HepG2 (cell line): ENCODE results near the gene KCNQ5. TPM values are rescaled to one million over a fixed set of nuclear protein-coding genes. Genes with fewer than 3 reads are reported as not detected.

ENCODE experiments used
- ATAC-seq: fragments of 200-7000 bp; cut with Tn5 transposase; 3 replicates; pipeline ENCODE4 v1.9.1; 2020; ENCODE audit warnings: mild to moderate bottlenecking, moderate library complexity
- BruUV-seq: library from RNA; stranded (reverse); fragments of 400-500 nt; replicated peaks from 2 replicates; lab custom pipeline; 2021; lab: Mats Ljungman, UMichigan
- CTCF ChIA-PET: fragments of 300-600 bp; formaldehyde crosslinking; extraction: SDS; loops from one replicate; lab custom pipeline; 2021; ENCODE audit warnings: low total read pairs, inconsistent platforms, low intra/inter-chr PET ratio; lab: Yijun Ruan, JAX
- POLR2A ChIA-PET: fragments of 350-600 bp; sonication (Branson Sonifier 250); formaldehyde crosslinking; loops from one replicate; lab custom pipeline; 2020; ENCODE audit warnings: antibody characterized with exemption, inconsistent platforms; lab: Yijun Ruan, JAX
- DNase-seq: peaks from one replicate; pipeline ENCODE4 v3.0.0-alpha.2; 2015; ENCODE audit warnings: low spot score
- FAIRE-seq: peaks from 3 replicates; lab custom pipeline; 2011; peaks lifted over from hg19 to GRCh38; lab: Jason Lieb, UNC
- H2AFZ ChIP-seq: one replicate; pipeline ENCODE4 v1.6.1; 2011; ENCODE audit warnings: low read length, inconsistent platforms
- H3K27ac ChIP-seq: fragments of 300-600 bp; 3 replicates; pipeline ENCODE4 v1.8.0; 2011; ENCODE audit warnings: mixed run types, mild to moderate bottlenecking, mixed read lengths, low read length, inconsistent platforms; ENCODE audit not compliant: insufficient read depth; ENCODE audit errors: extremely low read length
- H3K27me3 ChIP-seq, 2 experiments: fragments of 200-600 bp in 1 of 2; 2 replicates in 1 of 2; 3 replicates in 1 of 2; pipeline versions ENCODE4 v1.6.0 to v1.8.0; 2011; ENCODE audit warnings: low read length in 2 of 2, mild to moderate bottlenecking in 2 of 2, moderate library complexity in 2 of 2, inconsistent platforms in 1 of 2; ENCODE audit not compliant: insufficient read depth in 2 of 2, control insufficient read depth in 1 of 2
- H3K36me3 ChIP-seq, 2 experiments: fragments of 200-600 bp in 1 of 2; replicated peaks in 1 of 2; 2 replicates in 1 of 2; 3 replicates in 1 of 2; pipeline versions ENCODE4 v1.5.1 to v1.8.0; 2011; ENCODE audit warnings: low read length in 2 of 2, inconsistent platforms in 1 of 2; ENCODE audit not compliant: insufficient read depth in 2 of 2, control insufficient read depth in 1 of 2
- H3K4me1 ChIP-seq: 2 replicates; pipeline ENCODE4 v1.5.1; 2012; ENCODE audit warnings: low read length, inconsistent platforms; ENCODE audit not compliant: insufficient read depth
- H3K4me2 ChIP-seq: 2 replicates; pipeline ENCODE4 v1.6.0; 2011; ENCODE audit warnings: low read depth, low read length, inconsistent platforms
- H3K4me3 ChIP-seq, 3 experiments: fragments of 200-600 bp in 1 of 3; sonication (generic), shearing (Covaris generic) in 1 of 3; replicated peaks in 1 of 3; 2 replicates each; pipeline ENCODE4 v1.5.1; 2011 to 2016; ENCODE audit warnings: low read length in 3 of 3, inconsistent platforms in 2 of 3, low read depth in 2 of 3, mild to moderate bottlenecking in 2 of 3, control low read depth in 1 of 3, mixed read lengths in 1 of 3; ENCODE audit not compliant: insufficient read depth in 1 of 3
- H3K79me2 ChIP-seq: one replicate; pipeline ENCODE4 v1.6.1; 2011; ENCODE audit warnings: low read length, inconsistent platforms; ENCODE audit not compliant: insufficient read depth
- H3K9ac ChIP-seq: 2 replicates; pipeline ENCODE4 v1.6.0; 2011; ENCODE audit warnings: mild to moderate bottlenecking, low read depth, low read length, inconsistent platforms; ENCODE audit not compliant: insufficient read depth
- H3K9me3 ChIP-seq: 2 replicates; pipeline ENCODE4 v1.5.1; 2012; ENCODE audit warnings: mild to moderate bottlenecking, low read length
- H4K20me1 ChIP-seq: 2 replicates; pipeline ENCODE4 v1.6.0; 2011; ENCODE audit warnings: inconsistent platforms, mild to moderate bottlenecking, low read length, moderate library complexity; ENCODE audit not compliant: insufficient read depth
- ARHGAP35 ChIP-seq: sonication (generic); formaldehyde crosslinking; IDR thresholded peaks from 2 replicates; pipeline ENCODE4 v1.9.0; 2022; ENCODE audit warnings: mild to moderate bottlenecking, inconsistent platforms, moderate library complexity, missing genetic modification reagents, borderline replicate concordance
- MTF1 ChIP-seq: sonication (generic); formaldehyde crosslinking; IDR thresholded peaks from 2 replicates; pipeline ENCODE4 v1.5.0; 2020; ENCODE audit warnings: missing genetic modification reagents
- NCOA1 ChIP-seq: sonication (generic); formaldehyde crosslinking; IDR thresholded peaks from 2 replicates; pipeline ENCODE4 v1.9.0; 2021; ENCODE audit warnings: missing genetic modification reagents
- NCOR1 ChIP-seq: fragments of 200-600 bp; sonication (generic); IDR thresholded peaks from 2 replicates; pipeline ENCODE4 v1.7.0; 2017; ENCODE audit warnings: antibody characterized with exemption, low read length, borderline replicate concordance
- NR2F6 ChIP-seq, 2 experiments: IDR thresholded peaks; 2 replicates each; pipeline ENCODE4 v1.6.1; 2016; ENCODE audit warnings: antibody characterized with exemption in 1 of 2, mild to moderate bottlenecking in 1 of 2
- RARA ChIP-seq: IDR thresholded peaks from 2 replicates; pipeline ENCODE4 v1.6.1; 2016; ENCODE audit warnings: missing genetic modification reagents, missing compliant biosample characterization
- RBM39 ChIP-seq: fragments of 200-400 bp; formaldehyde crosslinking; IDR thresholded peaks from one replicate; pipeline ENCODE4 v1.6.1; 2018; ENCODE audit warnings: antibody characterized with exemption, mild to moderate bottlenecking, low read depth, low read length; ENCODE audit not compliant: poor library complexity, severe bottlenecking
- RORA ChIP-seq: sonication (generic); formaldehyde crosslinking; IDR thresholded peaks from 2 replicates; pipeline ENCODE4 v1.5.0; 2020; ENCODE audit warnings: mild to moderate bottlenecking, missing genetic modification reagents, moderate library complexity
- ZMYM3 ChIP-seq: sonication (generic); formaldehyde crosslinking; IDR thresholded peaks from 2 replicates; pipeline ENCODE4 v1.5.1; 2020; ENCODE audit warnings: mild to moderate bottlenecking, missing genetic modification reagents
- ZNF333 ChIP-seq: sonication (generic); formaldehyde crosslinking; IDR thresholded peaks from 2 replicates; pipeline ENCODE4 v1.4.0; 2020; ENCODE audit warnings: mild to moderate bottlenecking, missing genetic modification reagents, borderline replicate concordance
- ZNF703 ChIP-seq: sonication (generic); formaldehyde crosslinking; IDR thresholded peaks from 2 replicates; pipeline ENCODE4 v1.5.1; 2020; ENCODE audit warnings: missing genetic modification reagents, mild to moderate bottlenecking, moderate library complexity, borderline replicate concordance
- ZNF737 ChIP-seq: sonication (generic); formaldehyde crosslinking; IDR thresholded peaks from 2 replicates; pipeline ENCODE4 v1.5.0; 2020; ENCODE audit warnings: missing genetic modification reagents, mild to moderate bottlenecking, borderline replicate concordance
- ZNF878 ChIP-seq: sonication (generic); formaldehyde crosslinking; IDR thresholded peaks from 2 replicates; pipeline ENCODE4 v1.8.1; 2023; ENCODE audit warnings: mild to moderate bottlenecking, missing genetic modification reagents, moderate library complexity
- ZSCAN29 ChIP-seq: sonication (generic); formaldehyde crosslinking; conservative IDR thresholded peaks from 2 replicates; pipeline ENCODE4 v1.4.0; 2020; ENCODE audit warnings: mild to moderate bottlenecking, missing genetic modification reagents
- WGBS: methylation state at CpG from one replicate; pipeline ENCODE4 v1.1.6; 2017; ENCODE audit warnings: low lambda C conversion rate; 5-methylcytosine and 5-hydroxymethylcytosine counted together
- in situ Hi-C: cut with HindIII; loops from 2 replicates; pipeline ENCODE4 v1.10.0; 2017; ENCODE audit warnings: low pct_unique_long_range_greater_than_20kb; ENCODE audit not compliant: extremely low pct_ligation_motif_present
- intact Hi-C: fragments of 100-400 bp; cut with micrococcal nuclease; formaldehyde crosslinking; loops from one replicate; pipeline ENCODE4 v1.10.0; 2022; ENCODE audit not compliant: unreplicated experiment
- polyA plus RNA-seq, 8 experiments: library from polyadenylated mRNA; depleted of rRNA in 3 of 8; stranded (reverse) in 7 of 8; unstranded in 1 of 8; fragments of >200 nt; fragmentation: Illumina TruSeq in 4 of 8; extraction: Trizol in 4 of 8; gene quantifications; 2 replicates each; pipeline versions ENCODE4 v1.2.1 to v1.2.3, GENCODE V29; 2011 to 2016; ENCODE audit warnings: low read depth in 4 of 8, missing spikeins in 1 of 8, mixed read lengths in 1 of 8; ENCODE audit not compliant: insufficient read depth in 1 of 8
- total RNA-seq, 5 experiments: library from RNA; depleted of rRNA; stranded (reverse); fragments of >200 nt; fragmentation: Illumina TruSeq; extraction: Trizol; gene quantifications; 2 replicates each; pipeline ENCODE4 v1.2.3, GENCODE V29; 2016; ENCODE audit warnings: low read depth in 1 of 5
- TF ChIP-seq, protein P1 (sequence below): sonication (generic); formaldehyde crosslinking; IDR thresholded peaks from 2 replicates; pipeline ENCODE4 v1.5.0; 2020; ENCODE audit warnings: missing genetic modification reagents, mild to moderate bottlenecking, borderline replicate concordance
- TF ChIP-seq, protein P2 (sequence below): IDR thresholded peaks from 2 replicates; pipeline ENCODE4 v1.6.1; 2016; ENCODE audit warnings: missing compliant biosample characterization, missing genetic modification reagents, borderline replicate concordance
- TF ChIP-seq, protein P3 (sequence below): sonication (generic); formaldehyde crosslinking; IDR thresholded peaks from 2 replicates; pipeline ENCODE4 v1.8.1; 2023; ENCODE audit warnings: mild to moderate bottlenecking, missing genetic modification reagents, borderline replicate concordance
- TF ChIP-seq, protein P4 (sequence below): sonication (generic); formaldehyde crosslinking; IDR thresholded peaks from 2 replicates; pipeline ENCODE4 v1.4.0; 2020; ENCODE audit warnings: mild to moderate bottlenecking, missing genetic modification reagents

Gene KCNQ5
- total and polyA plus RNA-seq, 2 of the 13 experiments (the other 11 are each of a cell fraction or from before 2014, with no cell fraction given): 0.04 TPM; not detected in 1

DNA sequence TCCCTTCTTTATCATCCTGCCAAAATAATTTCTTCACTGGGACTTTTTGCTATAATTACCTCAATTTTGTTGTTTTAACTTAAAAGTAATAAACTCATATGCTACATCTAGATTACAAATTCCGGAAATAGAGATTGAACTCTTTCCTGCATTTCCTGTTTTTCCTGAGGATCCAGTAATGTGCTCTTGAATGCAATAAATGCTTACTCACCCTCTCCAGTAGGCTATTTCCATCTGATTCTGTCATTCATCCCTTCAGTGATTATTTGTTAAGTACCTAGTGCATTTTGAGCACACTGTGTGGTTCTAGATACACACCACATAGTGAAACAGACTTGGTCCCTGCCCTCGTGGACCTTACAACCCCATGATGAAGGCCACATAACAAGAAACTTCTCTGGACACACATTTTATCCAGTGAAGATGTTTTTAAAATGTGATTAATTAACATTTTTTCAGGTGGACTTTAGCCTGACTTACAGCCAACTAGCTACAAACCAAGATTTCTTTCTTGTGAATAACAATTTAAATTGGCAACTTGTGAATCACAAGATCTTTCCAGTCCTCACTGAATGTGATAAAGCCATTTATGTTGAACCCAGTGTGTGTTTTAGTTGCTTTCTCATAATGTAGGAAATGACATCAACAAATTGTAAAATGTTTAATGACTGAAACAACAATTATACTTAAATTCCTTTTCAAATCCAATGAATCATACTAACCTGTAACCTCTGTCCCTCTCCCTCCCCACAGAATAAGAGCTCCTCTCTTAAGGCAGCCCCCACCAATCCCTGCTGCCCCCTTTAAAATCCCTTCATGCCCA is 331.2 kb downstream of the KCNQ5 start:
- H3K9ac ChIP-seq: no peak overlapping the region
- no peak for FAIRE-seq
- no peak overlapping the region for H3K27ac ChIP-seq
- H3K9me3 ChIP-seq: no peaks in the 10 kb centered on the region
- no TSS peak for BruUV-seq
- POLR2A ChIA-PET: no interaction called here
- no peaks in the 10 kb centered on the region for H3K27me3 ChIP-seq
- no peaks in the 10 kb centered on the region for H3K79me2 ChIP-seq
- H4K20me1 ChIP-seq: no peaks in the 10 kb centered on the region
- no peaks in the 10 kb centered on the region for H3K4me1 ChIP-seq
- TF ChIP-seq NCOR1: no peak
- TF ChIP-seq ZNF878 (CRISPR knock-in tag): no peak
- TF ChIP-seq, protein P1, sequence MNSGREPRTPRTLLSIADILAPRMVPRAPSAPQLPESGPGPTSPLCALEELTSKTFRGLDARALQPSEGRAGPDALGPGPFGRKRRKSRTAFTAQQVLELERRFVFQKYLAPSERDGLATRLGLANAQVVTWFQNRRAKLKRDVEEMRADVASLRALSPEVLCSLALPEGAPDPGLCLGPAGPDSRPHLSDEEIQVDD (CRISPR knock-in tag): no peak
- TF ChIP-seq ZNF703 (CRISPR knock-in tag): no peak
- TF ChIP-seq RARA: no peak
- no peak for TF ChIP-seq ZNF333 (CRISPR knock-in tag)
- TF ChIP-seq RORA (CRISPR knock-in tag): no peak
- no peak for TF ChIP-seq NCOA1
- no peak for TF ChIP-seq RBM39
- no peak for TF ChIP-seq ZNF737 (CRISPR knock-in tag)
- TF ChIP-seq, protein P2, sequence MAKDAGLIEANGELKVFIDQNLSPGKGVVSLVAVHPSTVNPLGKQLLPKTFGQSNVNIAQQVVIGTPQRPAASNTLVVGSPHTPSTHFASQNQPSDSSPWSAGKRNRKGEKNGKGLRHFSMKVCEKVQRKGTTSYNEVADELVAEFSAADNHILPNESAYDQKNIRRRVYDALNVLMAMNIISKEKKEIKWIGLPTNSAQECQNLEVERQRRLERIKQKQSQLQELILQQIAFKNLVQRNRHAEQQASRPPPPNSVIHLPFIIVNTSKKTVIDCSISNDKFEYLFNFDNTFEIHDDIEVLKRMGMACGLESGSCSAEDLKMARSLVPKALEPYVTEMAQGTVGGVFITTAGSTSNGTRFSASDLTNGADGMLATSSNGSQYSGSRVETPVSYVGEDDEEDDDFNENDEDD (CRISPR knock-in tag): no peak
- TF ChIP-seq NR2F6 (IDR thresholded peaks at IDR 0.05): no peak
- no peak for TF ChIP-seq NR2F6 (CRISPR knock-in tag; IDR thresholded peaks at IDR 0.05)
- TF ChIP-seq, protein P3, sequence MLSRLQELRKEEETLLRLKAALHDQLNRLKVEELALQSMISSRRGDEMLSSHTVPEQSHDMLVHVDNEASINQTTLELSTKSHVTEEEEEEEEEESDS (CRISPR knock-in tag): no peak
- TF ChIP-seq MTF1: no peak
- TF ChIP-seq ZMYM3 (CRISPR knock-in tag): no peak
- TF ChIP-seq, protein P4, sequence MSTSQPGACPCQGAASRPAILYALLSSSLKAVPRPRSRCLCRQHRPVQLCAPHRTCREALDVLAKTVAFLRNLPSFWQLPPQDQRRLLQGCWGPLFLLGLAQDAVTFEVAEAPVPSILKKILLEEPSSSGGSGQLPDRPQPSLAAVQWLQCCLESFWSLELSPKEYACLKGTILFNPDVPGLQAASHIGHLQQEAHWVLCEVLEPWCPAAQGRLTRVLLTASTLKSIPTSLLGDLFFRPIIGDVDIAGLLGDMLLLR (CRISPR knock-in tag): no peak
- TF ChIP-seq ZSCAN29 (CRISPR knock-in tag): no peak
- no peak for TF ChIP-seq ARHGAP35
- intact Hi-C loops: no loop called here
- CTCF ChIA-PET: no interaction called here
- ATAC-seq: no peak
- 3% methylated on average over 2 of the region's 2 CpGs for WGBS
- H3K4me3 ChIP-seq: no peak overlapping the region
- H2AFZ ChIP-seq: no peak overlapping the region
- H3K36me3 ChIP-seq: no peaks in the 10 kb centered on the region
- no peak for DNase-seq
- in situ Hi-C loops: no loop called here
- no peak overlapping the region for H3K4me2 ChIP-seq
